COLO668 (cell line): ENCODE measurements around the gene HMCN2.

ENCODE experiments used
- DNase-seq: peaks from one replicate; lab custom pipeline; 2025; ENCODE audit not compliant: unreplicated experiment; lab: John Stamatoyannopoulos, UW

HMCN2 gene

DNA sequence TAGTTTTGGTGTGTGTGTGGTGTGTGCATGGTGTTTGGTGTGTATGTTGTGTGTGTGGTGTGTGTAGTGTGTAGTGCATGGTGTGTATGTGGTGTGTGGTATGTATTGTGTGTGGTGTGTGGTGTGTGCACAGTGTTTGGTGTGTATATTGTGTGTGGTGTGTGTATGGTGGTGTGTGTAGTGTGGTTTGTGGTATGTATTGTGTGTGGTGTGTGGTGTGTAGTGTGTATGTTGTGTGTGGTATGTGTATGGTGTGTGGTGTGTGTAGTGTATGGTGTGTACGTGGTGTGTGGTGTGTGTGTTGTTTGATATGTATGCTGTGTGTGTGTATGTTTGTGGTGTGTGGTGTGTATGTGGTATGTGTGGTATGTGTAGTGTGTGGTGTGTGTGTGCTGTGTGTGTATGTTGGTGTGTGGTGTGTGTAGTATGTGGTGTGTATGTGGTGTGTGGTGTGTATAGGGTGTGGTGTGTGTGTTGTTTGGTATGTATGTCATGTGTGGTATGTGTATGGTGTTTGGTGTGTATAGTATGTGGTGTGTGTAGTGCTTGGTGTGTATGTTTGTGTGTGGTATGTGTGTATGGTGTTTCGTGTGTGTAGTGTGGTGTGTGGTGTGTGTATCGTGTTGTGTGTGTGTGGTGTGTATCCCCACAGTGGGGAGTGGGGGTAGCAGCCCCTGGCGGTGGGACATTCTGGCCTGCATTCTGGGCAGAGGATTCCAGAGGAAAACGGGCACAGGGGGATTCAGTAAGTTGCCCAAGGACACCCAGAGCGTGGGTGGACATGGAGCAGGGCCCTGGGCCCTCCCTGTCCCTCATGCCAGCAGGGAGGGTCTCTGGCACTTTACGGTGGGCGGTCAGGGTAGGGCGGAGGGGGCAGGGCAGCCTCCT is 79.7 kb downstream of the HMCN2 start:
- DNase-seq, result no peak

DNA sequence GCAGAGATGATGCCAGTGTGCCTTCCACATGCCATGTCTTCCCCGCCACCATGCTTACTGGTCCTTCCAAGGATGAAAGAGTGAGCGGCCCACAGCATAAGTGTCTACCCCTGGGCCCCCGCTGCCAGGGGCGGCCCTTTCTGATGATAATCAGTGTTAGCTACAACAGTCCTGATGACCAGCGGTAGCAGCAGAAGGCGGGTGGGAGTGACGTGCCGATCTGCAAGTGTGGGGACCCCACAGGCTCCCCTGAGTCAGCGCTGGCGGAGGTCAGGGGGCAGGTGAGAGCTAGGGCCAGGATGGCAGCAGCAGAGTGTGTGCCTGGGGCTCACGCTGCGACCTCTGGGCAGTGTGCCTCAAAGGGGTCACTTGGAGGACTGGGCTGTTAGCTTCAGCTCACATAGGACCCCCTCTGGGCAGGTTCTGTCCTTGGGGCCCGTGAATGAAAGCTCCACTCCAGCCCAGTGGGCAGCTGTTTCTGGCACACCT is 80.4 kb downstream of the HMCN2 start:
- no peak for DNase-seq

DNA sequence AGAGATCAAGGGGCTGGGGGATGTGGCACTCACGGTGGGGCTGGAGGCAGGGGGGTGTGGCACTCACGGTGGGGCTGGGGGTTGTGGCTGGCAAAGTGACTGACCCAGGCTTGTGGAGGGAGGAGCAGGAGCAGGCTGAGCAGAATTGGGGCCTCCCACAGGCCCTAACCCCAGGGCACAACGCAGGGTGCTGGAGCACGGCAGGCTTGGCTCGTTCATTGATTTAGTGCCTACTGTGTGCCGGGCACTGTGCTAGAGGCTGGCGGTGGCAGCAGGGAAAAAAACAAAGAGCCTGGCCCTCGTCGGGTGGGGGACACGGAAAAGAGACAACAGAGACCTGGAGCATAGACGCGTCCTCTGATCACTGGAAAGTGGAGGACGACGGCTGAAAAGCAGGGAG is 80.9 kb downstream of the HMCN2 start:
- no peak for DNase-seq

DNA sequence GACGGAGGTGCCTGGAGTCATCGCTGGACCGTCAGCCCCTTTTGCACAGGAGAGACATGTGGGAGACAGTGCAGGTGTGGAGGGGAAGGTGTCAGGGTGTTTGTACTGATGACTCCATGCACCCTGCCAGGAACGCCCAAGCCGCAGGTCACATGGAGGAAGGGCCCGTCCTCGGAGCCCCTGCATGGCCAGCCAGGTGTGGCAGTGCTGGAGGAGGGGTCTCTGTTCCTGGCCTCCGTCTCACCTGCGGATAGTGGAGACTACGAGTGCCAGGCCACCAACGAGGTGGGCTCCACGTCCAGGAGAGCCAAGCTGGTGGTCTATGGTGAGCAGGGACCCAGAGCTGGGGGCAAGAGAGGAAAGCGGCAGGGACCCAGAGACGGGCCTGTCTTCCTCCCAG is 81.5 kb downstream of the HMCN2 start:
- DNase-seq, result no peak

DNA sequence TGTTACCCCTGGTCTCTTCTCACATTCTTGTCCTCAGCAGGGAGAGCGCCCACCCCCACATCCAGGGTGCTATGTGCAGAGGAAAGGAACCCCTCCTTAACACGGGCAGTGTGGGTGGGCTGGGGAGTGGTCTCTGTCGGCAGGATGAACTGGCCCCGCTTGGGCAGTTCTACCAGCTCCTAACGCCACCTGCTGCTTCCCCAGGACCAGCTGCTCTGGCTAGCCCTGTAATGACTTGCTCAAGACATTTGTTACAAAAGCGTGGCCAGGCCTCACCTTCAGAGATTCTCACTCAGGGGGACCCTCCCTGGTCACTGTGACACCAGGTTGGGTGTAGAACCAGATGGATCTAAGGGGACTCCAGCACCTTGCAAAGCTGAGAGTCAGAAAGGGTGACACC is 82.4 kb downstream of the HMCN2 start:
- DNase-seq, result no peak

DNA sequence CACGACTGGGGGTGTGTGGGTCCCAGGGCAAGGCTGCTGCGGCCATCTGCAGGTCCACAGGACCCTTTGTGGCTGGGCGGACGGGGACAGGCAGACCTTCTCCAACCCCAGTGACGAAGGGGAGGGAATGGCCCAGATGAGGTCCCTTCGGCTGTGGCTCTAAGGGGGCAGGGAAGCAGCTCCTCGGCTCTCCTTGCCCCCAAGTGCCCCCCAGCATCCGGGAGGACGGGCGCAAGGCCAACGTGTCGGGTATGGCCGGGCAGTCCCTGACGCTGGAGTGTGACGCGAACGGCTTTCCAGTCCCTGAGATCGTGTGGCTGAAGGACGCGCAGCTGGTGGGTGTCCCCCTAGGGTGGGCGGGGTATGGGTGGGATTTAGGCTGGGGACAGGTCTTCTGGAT is 82.8 kb downstream of the HMCN2 start:
- DNase-seq, result no peak

DNA sequence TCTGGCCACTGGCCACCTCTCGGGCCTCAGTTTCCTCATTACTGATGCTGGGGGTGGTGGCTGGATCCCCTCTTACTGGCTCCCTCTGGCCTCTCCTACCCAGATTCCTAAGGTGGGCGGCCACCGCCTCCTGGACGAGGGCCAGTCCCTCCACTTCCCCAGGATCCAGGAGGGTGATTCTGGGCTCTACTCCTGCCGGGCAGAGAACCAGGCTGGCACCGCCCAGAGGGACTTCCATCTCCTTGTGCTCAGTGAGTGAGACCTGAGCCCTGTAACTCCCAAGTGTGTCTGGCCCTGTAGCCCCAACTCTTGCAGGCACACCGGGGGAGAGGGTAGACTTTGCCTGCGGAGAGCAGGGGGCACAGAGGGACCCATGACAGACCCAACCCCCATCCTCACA is 83.3 kb downstream of the HMCN2 start:
- no peak for DNase-seq

DNA sequence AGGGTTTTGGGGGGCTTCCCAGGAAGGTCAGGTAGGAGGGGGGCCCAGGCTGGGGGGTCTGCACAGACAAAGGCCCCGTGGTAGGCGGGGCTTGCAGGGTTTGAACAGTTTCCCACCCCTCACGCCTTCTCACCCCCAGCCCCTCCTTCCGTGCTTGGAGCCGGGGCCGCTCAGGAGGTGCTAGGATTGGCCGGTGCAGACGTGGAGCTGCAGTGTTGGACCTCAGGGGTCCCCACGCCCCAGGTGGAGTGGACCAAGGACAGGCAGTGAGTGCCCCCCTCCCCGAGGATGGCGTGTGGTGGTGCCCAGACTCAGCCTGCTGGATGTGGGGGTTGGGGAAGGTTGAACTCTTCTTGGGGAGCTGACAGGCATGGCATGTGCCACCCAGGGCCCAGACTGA is 83.8 kb downstream of the HMCN2 start:
- DNase-seq, result no peak

DNA sequence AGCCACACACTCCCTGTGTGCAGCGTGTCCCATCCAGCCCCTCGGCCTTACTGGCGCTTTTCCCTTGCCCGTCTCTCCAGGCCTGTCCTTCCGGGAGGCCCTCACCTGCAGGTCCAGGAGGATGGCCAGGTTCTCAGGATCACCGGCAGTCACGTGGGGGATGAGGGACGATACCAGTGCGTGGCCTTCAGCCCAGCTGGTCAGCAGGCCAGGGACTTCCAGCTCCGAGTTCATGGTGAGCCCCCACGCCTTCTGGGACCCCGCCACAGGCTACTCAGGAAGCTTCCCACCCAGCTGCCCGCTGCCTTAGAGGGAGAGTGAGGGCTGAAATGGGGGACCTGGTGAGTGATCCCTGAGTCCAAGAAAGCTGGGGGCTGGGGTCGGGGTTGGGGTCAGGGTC is 85.8 kb downstream of the HMCN2 start:
- DNase-seq, result no peak

DNA sequence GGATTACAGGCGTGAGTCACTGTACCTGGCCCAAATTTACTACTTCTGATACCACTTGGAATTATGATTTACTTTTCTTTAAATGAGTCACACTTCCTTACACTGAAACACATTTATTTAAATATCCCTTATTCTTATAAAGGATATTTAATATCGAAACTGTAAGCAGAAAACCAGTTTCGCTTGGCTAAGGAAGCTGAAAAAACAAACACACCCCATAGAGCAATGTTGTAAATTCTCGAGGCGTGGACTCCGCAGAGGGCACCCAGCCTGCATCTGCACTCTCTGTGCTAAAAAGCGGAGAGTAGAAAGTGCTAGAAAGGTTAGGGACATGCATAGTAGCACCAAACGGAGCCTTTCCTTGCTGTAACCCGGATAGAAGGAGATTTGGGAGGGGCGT is 86.5 kb downstream of the HMCN2 start:
- no peak for DNase-seq

DNA sequence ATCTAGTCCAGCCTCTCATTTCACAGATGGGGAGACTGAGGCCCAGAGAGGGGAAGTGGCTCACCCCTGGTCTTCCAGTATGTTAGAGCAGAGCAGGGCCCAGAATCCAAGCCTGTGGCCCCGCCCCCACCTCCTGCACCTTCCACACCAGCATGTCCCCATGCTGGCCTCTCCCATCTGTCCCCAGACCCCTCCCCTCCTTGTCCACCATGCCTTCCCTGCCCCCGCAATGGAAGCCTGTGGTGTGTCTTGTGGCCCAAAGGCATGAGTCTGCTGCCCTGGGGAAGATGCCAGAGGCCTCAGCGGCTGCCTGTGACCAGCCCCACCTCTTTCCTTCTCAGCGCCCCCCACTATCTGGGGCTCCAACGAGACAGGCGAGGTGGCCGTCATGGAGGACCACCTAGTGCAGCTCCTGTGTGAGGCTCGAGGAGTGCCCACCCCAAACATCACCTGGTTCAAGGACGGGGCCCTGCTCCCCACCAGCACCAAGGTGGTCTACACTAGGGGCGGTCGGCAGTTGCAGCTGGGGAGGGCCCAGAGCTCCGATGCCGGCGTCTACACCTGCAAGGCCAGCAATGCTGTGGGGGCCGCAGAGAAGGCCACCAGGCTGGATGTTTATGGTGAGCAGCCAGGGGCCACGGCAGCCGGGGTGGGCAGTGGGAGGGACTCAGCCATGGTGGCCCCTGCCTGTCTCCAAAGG is 87.2 kb downstream of the HMCN2 start:
- DNase-seq, result no peak

DNA sequence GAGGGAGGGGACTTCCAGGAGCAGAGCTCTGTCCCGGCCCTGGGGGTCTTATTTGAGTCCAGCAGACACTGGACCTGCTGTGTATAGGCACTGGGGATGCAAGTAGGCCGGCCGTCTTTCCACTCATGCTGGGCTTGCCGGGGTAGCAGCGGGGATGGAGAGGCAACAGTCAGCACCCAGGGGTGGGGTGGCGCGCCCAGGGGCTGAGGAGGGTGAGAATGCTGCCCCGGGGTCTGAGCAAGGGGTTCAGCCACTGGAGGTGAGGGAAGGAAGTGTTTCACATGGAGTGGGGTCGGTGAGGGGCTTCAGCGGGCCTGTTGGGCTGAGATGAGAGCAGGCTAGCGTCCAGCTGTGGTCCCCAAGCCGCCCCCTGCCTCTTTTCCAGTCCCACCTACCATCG is 88.8 kb downstream of the HMCN2 start:
- no peak for DNase-seq

DNA sequence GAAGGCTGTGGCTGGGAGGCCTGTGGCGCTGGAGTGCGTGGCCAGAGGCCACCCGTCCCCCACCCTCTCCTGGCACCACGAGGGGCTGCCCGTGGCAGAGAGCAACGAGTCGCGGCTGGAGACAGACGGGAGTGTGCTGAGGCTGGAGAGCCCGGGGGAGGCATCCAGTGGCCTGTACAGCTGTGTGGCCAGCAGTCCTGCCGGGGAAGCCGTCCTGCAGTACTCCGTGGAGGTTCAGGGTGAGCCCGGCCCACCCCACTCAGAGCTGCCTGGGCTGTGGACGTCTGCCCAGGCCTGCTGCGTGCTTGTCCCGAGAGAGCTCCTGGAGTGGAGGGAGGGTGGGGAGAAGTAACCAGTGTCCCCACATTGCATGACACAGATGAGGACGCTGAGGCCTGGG is 89.2 kb downstream of the HMCN2 start:
- no peak for DNase-seq

DNA sequence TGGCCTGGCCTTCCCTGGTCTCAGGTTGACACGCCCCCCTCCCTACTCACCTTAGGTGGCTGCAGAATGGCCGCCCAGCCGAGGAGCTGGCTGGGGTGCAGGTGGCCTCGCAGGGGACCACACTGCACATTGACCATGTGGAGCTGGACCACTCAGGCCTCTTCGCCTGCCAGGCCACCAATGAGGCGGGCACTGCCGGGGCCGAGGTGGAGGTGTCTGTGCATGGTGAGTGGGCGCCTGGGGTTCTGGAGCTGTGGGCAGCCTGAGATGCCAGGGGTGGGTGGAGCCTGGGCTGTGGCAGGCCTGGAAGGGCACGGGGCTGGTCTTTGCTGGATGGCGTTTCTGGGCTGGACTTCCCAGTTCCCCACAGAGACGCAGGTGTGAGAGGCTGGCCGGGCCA is 90.5 kb downstream of the HMCN2 start:
- no peak for DNase-seq

DNA sequence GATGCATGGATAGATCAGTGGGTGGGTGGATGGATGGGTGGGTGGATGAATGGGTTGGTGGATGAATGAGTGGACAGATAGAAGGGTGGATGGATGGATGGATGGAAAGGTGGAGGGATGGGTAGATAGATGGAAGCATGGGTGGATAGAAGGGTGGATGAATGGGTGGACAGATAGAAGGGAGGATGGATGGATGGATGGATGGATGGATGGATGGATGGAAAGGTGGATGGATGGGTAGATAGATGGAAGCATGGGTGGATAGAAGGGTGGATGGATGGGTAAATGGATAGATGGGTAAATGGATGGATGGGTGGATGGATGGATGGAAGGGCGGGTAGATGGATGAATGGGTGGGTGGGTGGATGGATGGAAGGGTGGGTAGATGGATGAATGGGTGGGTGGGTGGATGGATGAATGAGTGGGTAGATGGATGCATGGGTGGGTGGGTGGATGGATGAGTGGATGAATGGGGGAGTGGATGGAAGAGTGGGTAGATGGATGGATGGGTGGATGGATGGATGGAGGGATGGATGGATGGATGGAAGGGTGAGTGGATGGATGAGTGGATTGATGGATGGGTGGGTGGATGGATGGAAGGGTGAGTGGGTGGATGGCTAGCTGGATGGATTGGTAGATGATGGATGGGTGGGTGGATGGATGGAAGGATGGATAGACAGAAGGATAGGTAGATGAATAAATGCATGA is 91.5 kb downstream of the HMCN2 start:
- DNase-seq, result no peak

DNA sequence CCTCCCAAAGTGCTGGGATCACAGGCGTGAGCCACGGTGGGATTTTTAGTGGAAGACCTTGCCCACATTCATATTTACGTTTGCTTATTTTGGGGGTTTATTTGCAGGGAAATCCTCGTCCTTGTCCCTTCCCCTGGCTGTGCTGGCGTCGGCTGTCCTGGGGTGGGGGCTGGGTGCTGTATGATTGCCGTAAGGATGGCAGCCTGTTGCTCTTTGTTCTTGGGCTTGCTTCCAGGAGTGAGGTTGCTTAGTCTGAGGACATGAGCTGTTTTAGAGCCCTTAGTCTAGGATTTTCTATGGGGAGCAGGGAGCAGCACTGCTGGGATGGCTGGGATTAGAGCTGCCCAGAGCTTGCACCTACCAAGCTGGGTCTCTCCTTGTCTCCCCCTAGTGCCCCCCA is 93.4 kb downstream of the HMCN2 start:
- no peak for DNase-seq

DNA sequence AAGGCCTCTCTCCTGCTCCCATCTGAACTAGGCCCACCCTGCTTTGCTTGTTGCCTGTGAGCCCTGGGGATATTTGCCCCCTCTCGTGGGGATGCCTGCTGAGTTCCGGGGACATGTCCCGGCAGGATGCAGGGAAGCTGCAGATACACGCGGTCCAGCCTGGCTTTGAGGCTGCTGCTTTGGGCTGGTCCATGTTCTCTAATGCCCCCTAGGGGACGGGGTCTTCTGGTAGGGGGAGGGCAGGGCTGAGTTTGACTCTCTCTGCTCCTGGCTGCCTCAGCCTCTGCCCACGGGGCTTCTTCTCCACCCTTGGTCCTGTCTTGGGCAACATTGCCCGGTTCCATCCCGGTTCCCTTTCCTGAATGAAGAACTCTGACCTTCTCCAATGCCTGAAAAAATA is 94.3 kb downstream of the HMCN2 start:
- no peak for DNase-seq

DNA sequence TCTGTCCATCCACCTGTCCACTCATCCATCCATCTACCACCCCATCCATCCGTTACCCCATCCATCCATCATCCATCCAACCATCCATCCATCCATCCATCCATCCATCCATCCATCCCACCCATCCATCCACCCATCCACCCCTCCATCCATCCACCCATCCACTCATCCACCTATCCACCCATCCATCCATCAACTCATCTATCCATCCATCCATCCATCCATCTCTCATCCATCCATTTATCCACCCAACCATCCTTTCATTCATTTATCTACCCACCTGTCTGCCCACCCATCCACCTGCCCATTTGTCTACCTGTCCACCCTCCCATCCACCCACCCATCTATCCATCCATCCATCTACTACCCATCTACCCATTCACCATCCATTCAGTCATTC is 95.1 kb downstream of the HMCN2 start:
- no peak for DNase-seq

DNA sequence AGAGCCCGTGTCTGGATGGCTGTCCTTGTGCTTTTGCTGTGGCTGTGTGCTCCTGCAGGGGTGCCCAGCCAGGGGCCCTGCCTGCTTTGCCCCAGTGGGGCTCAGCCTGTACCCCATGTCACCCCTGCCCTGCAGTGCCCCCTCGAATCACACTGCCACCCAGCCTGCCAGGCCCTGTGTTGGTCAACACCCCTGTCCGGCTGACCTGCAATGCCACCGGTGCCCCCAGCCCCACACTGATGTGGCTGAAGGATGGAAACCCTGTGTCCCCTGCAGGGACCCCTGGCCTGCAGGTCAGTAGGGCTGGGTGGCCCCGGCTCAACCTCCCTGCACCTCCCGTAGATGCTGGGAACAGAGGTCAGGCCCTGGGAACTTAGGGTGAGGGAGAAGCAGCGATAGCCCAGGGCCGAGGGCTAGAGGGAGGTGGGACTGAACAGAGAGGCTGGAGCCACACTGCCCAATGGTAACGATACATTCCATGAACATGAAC is 96.4 kb downstream of the HMCN2 start:
- no peak for DNase-seq

DNA sequence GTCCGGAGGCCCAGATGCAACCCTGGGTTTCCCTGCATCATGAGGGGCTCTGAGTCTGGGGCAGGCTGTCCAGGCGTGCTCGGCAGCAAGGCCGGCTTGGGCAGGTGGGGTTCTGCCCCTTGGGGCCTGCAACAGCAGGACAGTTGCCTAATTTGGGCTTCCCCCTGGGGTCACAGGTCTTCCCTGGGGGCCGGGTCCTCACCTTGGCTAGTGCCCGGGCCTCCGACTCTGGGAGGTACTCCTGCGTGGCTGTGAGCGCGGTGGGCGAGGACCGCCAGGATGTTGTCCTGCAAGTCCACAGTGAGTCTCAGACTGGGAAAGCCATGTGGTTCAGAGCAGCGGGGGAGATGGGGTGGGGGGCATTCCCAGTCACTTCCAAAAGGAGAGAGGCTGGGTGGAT is 97.1 kb downstream of the HMCN2 start:
- DNase-seq, result no peak

DNA sequence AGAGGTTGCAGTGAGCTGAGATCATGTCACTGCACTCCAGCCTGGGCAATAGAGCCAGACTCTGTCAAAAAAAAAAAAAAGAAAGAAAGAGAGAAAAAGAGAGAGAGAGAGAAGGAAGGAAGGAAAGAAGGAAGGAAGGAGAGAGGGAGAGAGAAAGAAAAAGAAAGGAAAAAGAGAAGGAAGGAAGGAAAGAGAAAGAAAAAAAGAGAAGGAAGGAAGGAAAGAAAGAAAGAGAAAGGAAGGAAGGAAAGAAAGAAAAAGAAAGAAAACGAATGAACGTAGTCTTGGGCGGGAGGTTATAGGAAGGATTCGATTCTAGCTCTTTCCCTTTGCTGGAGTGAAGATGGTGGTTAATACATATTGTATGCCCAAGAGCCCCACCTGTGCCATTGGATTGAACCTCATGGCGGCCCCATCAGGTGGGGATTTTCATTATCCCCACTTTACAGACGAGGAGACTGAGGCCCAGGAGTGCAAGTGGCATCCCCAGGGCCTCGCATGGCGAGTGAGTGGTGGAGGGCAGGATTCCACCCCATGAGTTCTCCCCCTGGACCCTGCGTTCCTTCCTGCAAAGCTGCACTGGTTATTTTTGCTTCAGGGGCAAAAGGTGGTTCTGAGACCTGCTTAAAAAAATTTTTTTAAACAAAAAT is 98.3 kb downstream of the HMCN2 start:
- DNase-seq, result no peak
